HG02973 (cell line): Measurements from ENCODE around the gene CDK5RAP3.
"Not testable (repeated sequence)": the region's sequence is repeated elsewhere in the genome, so short reads cannot be mapped to it uniquely, and the experiment has no call there.

Experiments
- ATAC-seq: cut with Tn5 transposase; IDR thresholded peaks from one replicate; pipeline ENCODE4 v1.9.1; 2021; ENCODE audit warnings: moderate library complexity; ENCODE audit not compliant: unreplicated experiment

CDK5RAP3 gene, protein sequence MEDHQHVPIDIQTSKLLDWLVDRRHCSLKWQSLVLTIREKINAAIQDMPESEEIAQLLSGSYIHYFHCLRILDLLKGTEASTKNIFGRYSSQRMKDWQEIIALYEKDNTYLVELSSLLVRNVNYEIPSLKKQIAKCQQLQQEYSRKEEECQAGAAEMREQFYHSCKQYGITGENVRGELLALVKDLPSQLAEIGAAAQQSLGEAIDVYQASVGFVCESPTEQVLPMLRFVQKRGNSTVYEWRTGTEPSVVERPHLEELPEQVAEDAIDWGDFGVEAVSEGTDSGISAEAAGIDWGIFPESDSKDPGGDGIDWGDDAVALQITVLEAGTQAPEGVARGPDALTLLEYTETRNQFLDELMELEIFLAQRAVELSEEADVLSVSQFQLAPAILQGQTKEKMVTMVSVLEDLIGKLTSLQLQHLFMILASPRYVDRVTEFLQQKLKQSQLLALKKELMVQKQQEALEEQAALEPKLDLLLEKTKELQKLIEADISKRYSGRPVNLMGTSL

DNA sequence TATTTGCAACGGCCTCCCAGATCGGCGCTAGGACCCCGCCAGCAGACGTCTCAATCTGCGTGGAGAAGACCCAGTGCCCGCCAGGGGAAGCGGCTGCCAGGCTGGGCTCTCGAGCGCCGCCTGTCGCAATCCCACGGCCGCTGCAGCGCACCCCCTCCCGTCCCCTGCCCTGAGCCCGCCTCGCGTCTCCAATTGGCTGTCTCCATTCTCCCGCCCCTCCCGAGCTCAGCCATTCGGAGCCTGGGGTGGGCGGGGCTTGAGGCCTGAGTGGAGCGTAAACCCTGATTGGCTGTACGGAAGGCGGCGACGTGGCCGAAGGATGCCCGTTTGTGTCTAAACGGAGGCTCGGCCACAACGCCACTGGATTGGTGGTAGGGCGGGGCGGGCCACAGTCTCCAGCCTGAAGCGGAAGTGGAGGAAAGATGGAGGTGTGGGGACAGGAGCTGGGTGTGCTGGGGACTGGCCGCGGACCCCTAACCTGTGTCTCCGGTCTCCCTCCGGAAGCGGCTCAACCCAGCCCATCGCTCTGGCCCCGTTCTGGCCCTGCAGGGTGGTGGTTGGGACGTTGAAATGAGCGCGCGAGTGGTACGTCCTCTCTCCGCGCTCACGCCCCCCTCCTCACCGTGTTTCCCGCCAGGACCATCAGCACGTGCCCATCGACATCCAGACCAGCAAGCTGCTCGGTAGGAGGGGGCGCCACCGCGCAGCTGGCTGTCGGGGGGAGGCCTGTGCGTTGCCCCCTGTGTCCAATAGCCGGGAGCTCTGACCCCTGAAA lies at the start of gene CDK5RAP3:
Gene CDK5RAP3 (plus strand): TSS at position 389 of the 775 bp plus-strand sequence. CDS start 34 bp downstream, at position 423.
- peak; percentile 96 for ATAC-seq

DNA sequence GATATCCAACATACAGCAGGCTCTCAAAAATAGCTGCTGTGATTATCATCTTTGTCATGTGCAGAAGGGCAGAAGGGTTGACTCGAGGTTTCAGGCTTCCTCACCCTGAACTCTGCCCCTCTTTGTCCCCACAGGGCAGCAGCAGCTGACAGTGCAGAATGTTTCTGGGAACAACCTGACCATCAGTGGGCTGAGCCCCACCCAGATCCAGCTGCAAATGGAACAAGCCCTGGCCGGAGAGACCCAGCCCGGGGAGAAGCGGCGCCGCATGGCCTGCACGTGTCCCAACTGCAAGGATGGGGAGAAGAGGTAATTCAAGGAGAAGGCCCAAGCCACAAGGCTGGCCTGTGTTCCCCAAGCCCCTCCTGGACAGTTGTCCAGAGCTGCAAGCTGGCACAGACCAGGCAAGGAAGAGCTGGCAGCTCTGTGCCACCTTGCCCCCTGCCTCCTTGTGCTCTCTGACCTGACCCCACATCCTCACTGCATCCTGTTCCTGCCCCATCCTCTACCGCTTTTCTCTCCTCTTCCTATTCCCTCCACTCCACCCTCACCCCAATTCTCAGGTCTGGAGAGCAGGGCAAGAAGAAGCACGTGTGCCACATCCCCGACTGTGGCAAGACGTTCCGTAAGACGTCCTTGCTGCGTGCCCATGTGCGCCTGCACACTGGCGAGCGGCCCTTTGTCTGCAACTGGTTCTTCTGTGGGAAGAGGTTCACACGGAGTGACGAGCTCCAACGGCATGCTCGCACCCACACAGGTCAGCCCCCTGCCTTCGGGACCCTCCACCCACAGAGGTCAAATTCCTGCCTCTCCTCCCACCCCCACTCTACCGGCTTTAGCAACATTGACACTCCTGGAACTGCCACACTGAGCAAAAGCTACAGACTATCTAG lies 45.9 kb upstream of the CDK5RAP3 start:
- no peak for ATAC-seq

DNA sequence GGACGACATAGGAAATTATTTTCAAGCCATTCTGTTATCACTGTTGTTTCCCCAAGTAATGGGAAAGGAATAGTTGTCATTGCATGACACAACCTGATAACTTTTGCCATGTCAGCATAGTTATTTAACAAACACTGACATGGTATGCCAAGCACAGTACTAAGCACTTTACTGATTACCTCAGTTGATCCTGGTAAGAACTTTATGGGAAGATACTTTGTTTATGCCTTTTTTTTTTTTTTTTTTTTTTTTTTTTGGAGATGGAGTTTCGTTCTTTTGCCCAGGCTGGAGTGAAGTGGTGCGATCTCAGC lies 45.3 kb upstream of the CDK5RAP3 start:
- ATAC-seq: no peak

DNA sequence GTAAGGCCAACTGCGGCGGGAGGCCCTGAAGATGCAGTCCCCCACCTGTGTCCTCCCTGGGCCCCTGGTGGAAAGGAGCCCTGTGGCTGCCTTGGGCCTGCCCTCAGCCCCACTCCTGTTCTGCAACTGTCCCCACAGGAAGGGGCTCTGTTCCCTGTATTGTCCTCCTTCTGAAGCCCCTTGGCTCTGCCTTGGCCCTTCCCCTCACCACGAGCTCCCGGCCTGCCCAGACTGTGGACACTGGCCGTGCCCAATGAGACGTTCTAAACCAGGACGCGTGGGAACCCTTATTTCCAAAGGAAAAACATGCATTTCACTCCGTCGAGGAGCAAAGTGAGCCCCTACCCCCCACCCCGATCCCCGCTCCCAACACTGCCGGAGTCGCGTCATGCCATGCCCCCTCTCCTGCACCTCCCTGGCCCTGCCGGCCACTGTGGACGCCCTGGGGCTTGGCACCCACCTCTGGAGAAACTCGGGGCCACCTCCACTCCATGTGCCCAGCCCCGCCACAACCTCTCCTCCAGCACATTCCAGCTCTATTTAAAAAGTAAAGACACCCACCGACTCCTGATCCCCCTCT lies 43.0 kb upstream of the CDK5RAP3 start:
- ATAC-seq: no peak

DNA sequence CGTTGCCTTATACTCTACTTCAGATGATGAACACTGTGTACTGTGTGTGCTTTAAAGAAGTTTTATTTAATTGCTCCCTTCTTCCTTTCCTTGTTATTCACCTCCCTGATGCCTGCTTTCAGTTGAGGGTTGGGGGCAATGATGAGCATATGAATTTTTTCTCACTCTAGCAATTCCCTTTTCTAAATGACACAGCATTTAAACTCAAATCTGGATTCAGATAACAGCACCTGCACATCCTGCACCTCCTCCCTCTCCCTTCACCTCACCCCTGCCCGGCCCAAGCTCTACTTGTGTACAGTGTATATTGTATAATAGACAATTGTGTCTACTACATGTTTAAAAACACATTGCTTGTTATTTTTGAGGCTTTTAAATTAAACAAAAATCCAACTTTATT lies 42.5 kb upstream of the CDK5RAP3 start:
- ATAC-seq: no peak

DNA sequence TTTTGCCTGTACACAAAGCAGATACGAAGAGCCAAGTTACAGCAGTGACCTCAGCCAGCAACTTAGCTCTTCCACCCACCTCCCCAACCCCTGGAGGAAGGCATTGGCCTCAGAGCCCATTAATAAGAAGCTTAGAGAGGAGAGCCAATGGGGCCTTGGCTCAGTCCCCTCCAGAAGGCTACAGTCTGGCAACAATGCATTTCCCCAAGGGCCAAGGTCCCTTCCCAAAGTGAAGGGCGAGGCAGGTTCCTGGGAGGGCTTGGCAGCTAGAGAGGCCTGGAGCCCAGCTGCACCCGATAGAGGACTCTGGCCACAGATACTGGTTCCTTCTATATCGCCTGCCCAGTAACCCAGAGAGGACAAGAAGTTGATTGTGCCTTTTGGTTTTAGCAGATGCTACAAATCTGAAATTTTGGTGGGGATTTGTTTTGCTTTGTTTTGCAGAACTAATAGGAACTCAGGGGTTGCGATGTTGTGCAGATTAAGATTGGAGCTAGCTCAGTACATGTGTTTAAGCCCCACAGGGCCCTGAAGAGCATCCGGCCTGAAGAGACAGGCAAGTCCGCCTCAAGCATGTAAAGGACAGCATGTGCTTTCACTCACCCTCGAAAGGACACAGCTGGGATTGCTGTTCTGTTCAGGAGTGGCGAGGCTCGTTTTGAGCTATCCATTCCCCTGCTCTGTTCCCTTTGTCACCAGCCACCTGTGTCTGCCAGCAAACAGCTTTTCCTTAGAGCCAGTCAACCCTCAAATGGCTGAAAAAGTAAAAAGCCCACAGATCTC lies 41.5 kb upstream of the CDK5RAP3 start:
- ATAC-seq: no peak

DNA sequence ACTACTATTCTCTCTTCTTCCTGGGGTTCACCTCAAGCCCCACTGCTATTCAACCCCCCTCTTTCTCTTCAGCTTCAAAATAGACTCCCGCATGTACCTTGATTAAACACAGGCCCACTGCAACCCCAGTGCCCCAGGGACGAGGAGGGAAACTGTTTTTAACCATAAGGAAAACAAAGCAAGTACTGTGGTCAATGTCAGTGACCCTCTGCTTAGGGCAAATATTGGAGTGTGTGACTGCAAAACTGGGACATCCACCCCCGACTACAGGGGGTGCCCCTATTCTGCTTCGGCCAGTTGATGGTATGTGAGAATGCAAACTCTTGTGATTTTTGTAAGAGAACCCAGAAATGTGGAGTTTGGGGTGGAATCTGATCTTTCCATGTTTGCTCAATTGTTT lies 39.1 kb upstream of the CDK5RAP3 start:
- no peak for ATAC-seq

DNA sequence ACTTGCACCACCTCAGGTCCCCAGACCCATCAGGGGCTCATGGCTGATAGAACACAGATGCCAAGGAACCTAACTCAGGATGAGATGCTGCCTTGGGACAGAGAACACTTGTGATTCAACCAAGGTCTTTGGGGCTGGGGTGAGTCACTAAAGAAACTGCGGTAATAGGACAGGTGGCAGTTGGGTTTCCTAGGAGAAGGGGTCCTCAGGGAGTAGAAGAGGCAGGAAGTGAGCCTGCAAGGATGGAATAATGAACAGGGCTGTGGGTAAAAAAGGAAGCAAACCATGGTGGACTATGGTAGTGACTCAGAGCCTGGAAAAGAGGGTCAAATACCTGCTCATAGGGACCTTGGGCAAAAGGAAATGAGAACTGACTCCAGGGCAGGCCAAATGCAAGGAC lies 36.1 kb upstream of the CDK5RAP3 start:
- ATAC-seq: no peak

DNA sequence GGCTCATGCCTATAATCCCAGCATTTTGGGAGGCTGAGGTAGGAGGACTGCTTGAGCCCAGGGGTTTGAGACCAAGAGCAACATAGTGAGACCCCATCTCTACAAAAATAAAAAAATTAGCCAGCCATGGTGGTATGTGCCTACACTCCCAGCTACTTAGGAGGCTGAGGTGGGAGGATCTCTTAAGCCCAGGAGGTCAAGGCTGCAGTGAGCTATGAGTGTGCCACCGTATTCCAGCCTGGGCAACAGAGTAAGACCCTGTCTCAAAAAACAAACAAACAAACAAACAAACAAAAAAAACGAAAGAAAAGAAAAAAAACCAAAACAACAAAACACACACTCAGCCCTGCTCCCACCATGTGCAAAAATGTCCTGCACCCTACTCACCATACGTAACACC lies 35.4 kb upstream of the CDK5RAP3 start:
- ATAC-seq: not testable (repeated sequence)

DNA sequence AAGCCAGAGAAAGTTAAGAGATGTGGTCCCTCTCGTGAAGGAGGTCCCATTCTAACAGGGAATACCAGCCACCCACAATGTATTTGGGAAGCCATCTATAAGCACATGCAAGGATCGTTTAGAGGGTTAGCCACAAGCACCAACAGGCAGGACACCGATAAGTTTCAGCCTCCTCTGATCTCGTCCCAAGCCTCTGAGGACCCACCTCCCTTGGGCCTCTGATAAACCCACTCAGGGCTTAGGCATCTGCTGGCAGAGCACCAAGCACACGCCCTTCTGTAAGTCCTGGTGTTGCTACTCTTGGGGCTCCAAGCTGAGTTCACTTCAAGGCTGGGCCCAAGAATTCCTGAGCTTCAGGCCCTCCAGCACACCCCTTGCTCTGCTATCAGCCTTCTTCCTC lies 35.0 kb upstream of the CDK5RAP3 start:
- no peak for ATAC-seq

DNA sequence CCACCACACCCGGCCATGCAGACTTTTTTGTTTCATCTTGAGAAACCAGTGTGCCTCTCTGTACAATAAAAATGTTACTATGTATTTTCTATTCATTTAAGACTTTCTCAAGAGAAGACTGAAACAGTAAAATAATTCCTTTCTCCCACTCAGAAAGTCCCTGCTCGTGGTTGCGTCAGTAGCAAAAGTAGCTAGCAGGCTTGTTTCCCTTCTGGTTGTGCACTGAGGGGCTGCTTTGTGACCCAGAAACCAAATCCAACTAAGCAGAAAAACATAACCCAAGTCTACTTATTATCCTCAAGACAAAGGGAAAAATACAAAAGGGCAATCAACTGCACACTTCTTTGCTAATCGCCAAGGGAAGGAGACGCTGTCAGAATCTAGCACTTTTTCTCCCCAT lies 33.0 kb upstream of the CDK5RAP3 start:
- no peak for ATAC-seq

DNA sequence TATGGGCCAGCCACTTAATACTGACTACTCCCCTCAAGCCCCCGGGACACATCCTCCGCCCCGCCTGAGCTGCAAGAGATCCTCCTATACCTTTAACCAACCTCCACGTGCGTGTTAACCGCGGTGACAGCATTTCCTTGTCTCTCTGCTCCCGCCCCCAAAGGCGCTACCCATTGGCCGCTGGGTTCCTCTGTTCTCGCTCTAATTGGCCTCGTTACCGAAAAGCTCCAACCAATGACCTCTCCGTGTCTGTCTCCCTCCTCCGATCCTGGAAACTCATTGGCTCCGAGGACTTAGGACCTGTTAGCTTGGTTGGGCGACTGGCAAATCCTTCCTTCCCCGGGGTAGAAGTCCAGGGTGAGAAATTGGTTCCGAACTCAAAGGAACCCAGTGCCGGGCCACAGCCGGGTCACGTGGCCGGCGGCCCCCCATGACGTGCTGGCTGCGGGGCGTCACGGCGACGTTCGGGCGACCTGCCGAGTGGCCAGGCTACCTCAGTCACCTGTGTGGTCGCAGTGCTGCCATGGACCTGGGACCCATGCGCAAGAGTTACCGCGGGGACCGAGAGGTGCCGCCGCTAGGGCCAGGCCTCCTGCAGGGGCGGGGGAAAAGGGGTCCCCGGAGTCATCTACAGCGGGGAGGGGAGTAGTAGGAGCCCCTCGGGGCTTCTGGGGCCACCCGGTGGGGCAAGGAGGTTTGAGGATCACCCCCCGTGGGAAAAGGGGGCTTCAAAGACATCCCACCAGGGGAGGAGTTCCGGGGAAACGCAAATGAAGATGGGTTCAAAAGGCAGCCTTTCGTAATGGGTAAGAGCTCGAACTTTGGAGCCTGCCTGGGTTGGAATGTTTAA lies 29.4 kb upstream of the CDK5RAP3 start, which contains the start of gene PNPO:
Gene PNPO (plus strand): TSS at position 326 of the 850 bp plus-strand sequence. CDS start 105 bp downstream, at position 431.
- ATAC-seq: peak; percentile 90

DNA sequence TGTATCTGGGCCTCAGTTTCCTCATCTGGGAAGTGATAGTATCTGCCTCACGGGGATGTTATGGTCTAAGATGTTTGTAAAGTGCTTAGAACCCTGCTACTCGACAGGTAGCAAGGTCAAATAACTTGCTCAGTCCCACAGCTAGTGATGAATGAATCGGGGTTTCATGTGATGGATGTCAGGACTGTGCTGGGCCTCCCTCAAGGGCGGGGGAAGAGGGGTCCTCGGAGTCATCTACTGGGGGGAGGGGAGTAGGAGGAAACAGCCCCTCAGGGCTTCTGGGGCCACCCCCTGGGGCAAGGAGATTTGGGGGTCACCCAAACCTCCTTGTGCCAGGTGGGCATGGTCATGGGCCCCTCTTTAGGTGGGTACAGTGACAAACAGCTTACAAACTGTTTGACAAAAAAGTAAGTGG lies 28.8 kb upstream of the CDK5RAP3 start:
- ATAC-seq: no peak

DNA sequence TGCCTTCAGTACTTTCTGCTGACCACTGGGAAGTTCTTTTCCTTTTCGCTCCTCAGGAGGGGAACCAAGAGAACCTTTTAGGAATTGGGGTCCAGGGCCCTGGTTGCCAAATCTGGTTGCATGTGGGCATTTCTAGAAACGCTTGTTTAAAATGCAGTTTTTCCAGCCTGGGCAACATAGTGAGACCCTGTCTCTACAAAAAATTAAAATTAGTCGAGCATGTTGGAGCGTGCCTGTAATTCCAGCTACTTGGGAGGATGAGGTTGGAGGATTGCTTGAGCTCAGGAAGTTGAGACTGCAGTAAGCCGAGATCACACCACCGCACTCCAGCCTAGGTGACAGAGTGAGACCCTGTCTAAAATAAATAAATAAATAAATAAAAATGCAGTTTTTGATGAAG lies 28.3 kb upstream of the CDK5RAP3 start:
- no peak for ATAC-seq

DNA sequence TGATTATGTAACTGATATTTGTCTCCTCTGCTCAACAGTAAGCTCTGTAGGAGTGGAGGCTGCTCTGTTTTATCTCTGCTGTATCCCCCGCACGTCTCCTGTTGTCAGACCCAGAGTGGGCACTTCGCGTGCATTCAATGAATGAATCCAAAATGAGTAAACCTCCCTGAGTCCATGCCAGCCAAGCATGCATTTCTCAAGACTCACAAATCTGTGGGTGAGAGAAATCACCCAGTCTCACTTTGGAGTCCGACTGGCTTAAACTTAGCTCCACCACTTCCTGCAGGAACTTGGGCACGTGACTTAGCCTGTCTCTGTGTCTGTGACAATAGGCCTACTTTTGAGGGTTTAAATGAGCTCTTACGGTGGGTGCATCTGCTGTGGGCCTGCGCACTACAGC lies 25.8 kb upstream of the CDK5RAP3 start:
- ATAC-seq: no peak

DNA sequence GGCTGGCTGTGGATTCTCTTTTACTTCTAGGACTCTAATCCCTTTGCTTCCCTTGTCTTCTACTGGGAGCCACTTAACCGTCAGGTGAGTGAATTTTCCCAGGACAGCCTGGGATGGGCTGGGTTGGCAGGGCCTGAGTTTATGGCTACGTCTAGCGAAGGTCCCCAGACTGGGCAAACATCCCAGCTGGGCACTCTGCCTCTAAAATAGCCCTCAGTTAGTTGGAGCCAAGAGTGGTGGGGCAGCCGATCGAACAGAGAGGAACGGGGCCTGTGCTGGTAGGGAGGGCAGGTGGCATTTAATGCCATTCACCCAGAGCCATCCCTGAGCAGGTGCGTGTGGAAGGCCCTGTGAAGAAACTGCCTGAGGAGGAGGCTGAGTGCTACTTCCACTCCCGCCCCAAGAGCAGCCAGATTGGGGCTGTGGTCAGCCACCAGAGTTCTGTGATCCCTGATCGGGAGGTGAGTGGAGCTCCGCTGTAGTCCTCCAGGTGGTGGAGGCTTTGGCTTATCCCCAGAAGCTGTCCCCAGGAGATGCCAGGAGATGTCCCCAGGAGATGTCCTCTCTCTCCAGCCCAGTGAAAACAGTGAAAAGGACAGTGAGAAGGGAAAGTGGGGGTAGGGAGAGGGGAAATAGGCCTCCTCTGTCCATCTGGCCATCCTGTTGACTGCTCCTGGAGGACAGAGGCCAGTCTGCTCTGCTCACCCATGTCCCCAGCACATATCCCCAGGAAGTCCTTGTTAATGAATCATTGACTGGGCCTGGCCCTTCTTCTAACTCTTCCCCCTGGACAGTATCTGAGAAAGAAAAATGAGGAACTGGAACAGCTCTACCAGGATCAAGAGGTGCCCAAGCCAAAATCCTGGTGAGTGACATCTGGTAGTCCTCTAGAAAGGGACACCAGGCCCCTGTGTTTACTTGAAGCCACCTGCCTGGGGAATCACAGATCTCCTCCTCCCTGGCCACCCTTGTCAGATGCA lies 25.1 kb upstream of the CDK5RAP3 start:
- no peak for ATAC-seq

DNA sequence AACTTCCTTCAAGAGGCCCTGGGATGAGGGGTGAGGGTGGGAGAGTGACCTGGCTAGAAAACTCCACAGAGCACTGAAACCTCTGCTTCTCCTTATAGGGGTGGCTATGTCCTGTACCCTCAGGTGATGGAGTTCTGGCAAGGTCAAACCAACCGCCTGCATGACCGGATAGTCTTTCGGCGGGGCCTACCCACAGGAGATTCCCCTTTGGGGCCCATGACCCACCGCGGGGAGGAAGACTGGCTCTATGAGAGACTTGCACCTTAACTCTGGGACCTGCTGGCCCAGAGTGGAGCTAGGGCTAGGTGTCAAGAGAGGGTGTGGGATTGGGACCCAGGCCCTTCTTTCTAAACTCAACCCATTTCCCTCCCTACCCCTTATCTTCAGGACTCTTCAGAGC lies 24.4 kb upstream of the CDK5RAP3 start:
- no peak for ATAC-seq

DNA sequence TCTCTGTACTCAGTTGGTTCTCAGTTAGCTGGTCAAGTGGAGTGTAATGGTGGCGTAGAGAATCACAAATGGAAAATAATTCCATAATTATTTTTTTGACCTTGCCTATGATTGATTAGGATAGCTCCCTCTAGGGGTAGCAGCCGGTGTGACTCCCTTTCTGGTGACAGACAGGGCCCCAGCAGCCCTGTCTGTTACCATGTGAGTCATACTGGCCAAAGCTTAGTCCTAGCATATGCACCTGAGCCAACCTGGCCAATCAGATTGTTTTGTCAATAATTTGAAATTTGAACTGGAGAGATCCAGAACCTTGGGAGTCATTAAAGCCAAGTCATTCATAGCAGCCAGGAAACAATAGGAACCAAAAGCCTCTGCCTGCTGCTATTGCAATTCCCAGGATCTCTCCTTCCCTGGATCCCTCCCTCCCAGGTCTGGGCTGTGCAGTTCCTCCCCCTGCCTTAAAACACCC lies 23.9 kb upstream of the CDK5RAP3 start:
- ATAC-seq: peak; percentile 52
